ENCODE measurements around the gene CNTNAP5.

Gene CNTNAP5

GRCh38 chr2:124267794-124268193 is 242.7 kb downstream of the CNTNAP5 start:
- no peak for DNase-seq (ENCODE audit: low read depth)

- DNase-seq (ENCODE audit: low read depth), result no peak
Measured at GRCh38 chr2:124269348-124269747, 244.3 kb downstream of the CNTNAP5 start.

GRCh38 chr2:124272261-124272841 is 247.3 kb downstream of the CNTNAP5 start:
- DNase-seq (ENCODE audit: low read depth), result no peak

GRCh38 chr2:124281541-124281940 is 256.5 kb downstream of the CNTNAP5 start:
- no peak for DNase-seq (ENCODE audit: low read depth)

- DNase-seq (ENCODE audit: low read depth), result no peak
Measured at GRCh38 chr2:124283096-124283495, 258.0 kb downstream of the CNTNAP5 start.

GRCh38 chr2:124286089-124286783 is 261.1 kb downstream of the CNTNAP5 start:
- no peak for DNase-seq (ENCODE audit: low read depth)

- DNase-seq (ENCODE audit: low read depth), result no peak
Measured at GRCh38 chr2:124289060-124289459, 264.0 kb downstream of the CNTNAP5 start.

GRCh38 chr2:124289615-124290014 is 264.5 kb downstream of the CNTNAP5 start:
- DNase-seq (ENCODE audit: low read depth), result no peak

DNA sequence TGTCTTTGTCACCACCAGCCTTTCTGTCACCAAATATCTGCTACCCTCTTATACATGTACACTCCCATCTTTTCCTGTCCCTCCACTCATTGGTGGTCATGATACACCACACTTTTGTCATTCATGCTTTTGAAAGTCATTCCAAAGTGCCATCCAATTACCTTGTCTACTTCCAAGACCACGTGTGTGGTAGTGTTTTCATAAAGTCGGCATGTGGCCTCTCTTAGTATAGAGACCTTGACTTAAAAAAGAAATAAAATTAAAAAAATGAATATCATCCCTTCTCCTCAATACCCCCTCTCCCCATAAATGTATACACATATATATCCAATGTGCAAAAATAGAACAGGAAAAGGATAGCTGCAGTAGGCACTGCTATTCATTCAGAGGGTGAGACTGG is 271.4 kb downstream of the CNTNAP5 start:
- DNase-seq (ENCODE audit: low read depth), result no peak

DNA sequence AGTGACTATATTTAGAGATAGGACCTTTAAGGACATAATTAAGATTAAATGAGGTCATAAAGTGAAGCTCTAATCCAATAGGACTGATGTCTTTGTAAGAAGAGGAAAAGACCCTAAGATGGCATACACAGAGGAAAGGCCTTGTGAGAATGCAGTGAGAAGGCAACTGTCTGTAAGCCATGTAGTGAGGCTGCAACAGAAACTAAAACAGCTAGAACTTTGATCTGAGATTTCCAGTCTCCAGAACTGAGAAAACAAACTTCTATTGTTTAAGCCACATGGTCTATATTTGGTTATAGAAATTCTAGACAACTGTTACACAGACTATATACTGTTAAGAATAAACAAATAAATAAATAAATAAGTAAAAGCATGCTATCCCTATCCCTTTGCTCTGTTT is 276.8 kb downstream of the CNTNAP5 start:
- no peak for DNase-seq (ENCODE audit: low read depth)

- no peak for DNase-seq (ENCODE audit: low read depth)
Measured at GRCh38 chr2:124308319-124309062, 283.4 kb downstream of the CNTNAP5 start.

DNA sequence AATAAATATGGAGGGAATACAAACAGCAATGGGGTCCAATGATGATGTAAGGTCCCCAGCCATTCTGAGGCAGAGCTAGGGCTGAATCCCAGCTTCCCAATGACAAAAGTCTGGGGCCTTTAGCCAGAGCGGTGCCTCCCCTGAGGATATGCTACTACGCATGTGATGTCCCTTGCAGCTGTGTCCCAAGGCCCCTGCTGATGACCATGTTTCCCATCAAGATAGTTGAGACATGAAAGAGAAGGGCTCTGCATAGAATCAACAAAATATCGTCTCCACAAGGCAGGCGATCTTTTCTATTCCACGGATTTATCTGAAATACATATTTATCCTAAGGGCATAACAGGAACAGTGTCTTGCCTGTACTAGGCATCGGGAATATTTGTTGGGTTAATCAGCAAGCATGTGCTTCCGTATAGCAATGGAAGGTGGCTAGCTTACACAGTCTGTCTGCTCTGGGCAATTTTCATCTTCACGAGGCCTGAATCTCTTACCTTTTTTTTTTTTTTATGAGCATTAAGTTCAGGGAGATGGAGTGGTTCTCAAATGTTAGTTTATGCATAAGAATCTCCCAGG is 284.6 kb downstream of the CNTNAP5 start:
- no peak for DNase-seq (ENCODE audit: low read depth)

DNA sequence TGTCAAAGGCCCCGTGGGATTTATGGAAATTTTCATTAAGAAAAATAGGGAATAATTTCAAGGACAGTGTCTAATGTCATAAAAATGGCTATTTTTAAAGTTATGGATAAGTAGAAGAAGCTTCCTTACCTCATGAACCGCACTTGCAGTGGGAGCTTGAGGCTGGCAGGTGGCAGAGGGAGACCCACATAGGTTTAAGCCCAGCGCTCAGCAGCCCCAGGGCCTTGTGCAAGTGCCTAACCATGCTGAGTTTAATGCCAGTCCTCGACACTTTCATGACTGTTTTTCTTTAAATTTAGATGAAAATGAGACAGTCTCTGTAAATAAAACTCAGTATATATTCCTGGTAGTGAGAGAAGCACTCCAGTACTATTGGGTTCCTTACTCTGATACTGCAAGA is 285.6 kb downstream of the CNTNAP5 start:
- DNase-seq (ENCODE audit: low read depth), result no peak

- no peak for DNase-seq (ENCODE audit: low read depth)
Measured at GRCh38 chr2:124314084-124314483, 289.0 kb downstream of the CNTNAP5 start.

DNA sequence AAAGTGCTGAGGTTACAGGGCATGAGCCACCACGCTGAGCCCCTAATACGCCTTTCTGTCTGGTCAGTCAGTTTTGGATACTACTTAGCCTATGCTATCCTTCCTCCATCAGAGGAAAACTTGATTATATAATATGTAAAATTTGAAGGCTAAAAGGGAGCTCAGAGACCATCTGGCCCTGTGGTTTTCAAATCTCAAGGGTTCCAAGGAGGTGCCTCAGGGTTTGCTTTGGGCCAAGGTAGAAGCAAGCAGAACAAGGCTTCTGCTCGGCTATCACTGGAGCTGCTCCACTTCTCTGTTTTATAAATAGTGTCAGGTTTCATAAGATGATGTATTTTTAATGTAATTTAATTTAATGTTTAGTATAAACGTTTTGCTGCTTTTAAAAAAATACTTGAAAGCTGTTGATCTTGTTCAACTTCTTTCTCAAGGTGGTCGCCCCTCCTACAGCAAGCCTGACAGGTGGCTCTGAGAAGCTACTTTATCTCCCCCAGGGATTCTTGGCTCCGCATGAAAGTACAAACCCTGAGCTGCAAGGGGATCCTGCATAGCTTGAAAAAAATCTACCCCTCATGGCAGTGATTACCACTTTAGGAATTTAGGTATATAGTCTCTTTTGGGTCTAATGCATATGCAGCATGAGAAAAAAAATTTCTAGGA is 290.3 kb downstream of the CNTNAP5 start:
- DNase-seq (ENCODE audit: low read depth), result no peak

- no peak for DNase-seq (ENCODE audit: low read depth)
Measured at GRCh38 chr2:124316133-124316532, 291.0 kb downstream of the CNTNAP5 start.

DNA sequence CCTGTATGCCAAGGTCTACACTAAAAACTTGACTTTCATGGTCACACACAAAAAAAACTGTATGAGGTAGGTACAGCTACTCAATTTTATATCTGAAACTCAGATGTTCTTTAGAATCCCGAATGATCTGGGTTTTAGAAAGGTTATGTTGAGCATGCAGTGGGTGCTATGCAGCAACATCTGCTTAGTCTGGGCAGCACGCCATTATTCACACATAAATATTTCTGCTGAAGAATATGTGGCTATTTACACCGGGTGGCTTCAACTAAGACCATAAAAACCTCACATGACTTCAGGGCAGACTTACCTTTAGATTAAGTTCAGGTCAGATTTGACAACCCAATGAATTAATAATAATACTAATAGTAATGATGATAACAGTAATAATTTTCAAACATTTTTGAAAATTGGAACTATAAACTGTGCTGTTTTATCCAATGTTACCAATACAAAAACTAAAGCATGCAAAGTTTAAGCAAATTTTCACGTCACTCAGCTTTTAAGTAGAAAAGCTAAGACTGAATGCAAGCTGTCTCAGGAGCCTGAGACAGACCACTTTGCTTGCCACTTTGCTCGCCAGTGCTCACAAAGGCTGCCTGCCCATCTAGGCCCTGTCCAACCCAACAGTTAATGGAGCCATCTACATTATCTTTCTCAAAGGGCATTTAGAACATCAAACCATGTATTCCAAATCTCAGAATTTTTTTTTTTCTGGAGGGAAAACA is 292.0 kb downstream of the CNTNAP5 start:
- no peak for DNase-seq (ENCODE audit: low read depth)

- no peak for DNase-seq (ENCODE audit: low read depth)
Measured at GRCh38 chr2:124317628-124318027, 292.5 kb downstream of the CNTNAP5 start.

DNA sequence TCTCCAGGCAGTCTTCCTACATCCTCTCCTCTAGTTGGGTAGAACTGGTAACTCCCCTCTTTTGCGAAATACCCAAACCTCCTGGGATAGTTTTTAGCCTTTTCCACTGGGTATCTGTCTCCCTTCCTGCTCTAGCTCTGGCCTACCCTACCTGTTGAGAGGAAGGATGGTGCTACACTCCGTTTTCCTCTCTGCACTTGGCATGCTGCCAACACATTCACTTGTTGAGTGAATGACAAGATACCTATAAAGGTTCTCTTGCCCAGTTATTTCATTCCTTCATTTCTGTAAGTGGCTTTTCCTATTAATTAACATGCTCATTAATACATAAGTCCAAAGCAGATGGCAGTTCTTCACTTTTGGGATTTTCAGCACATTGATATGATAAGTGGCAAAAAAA is 293.8 kb downstream of the CNTNAP5 start:
- DNase-seq (ENCODE audit: low read depth), result no peak

DNA sequence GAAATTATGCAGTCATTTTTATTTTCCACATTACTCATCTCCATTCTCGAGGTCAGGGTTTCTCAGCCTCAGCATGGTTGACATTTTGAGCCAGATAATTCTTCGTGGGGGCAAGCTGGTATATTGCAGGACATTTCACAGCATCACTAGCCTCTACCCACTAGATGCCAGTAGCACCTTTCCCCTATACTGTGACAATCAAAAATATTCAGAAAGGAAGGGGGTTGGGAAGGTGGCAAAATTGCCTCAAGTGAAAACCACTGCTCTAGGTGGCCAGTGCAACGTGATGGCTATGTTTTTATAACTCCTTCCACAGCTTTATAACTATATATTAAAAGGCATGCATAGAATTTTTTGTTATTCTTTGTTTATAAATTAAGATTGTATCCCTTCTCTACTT is 294.5 kb downstream of the CNTNAP5 start:
- DNase-seq (ENCODE audit: low read depth), result no peak

GRCh38 chr2:124320051-124320688 is 295.1 kb downstream of the CNTNAP5 start:
- DNase-seq (ENCODE audit: low read depth), result no peak
